ENCODE measurements around the gene COX17. TPM values are rescaled to one million over a fixed set of nuclear protein-coding genes. Genes with fewer than 3 reads are reported as not detected.

COX17 gene
- total and polyA plus RNA-seq, 2 donors (not counting 3 experiments of a cell fraction or from before 2014, with no cell fraction given) = 19.8 to 37.6 TPM

GRCh38 chr3:119723022-119723421 is 45.8 kb upstream of the COX17 start:
- DNase-seq (ENCODE audit: low read depth, low spot score) (no peak), FAIRE-seq (no peak)
- no peaks in the 10 kb centered on the region for H3K9me1 ChIP-seq (replicated peaks; ENCODE audit: control insufficient read depth, extremely low read depth, insufficient read depth, low read length)
- no peak overlapping the region for H3K9ac ChIP-seq (replicated peaks; ENCODE audit: extremely low read depth, insufficient read depth, low read length)
- H3K4me2 ChIP-seq (ENCODE audit: insufficient read depth, low read length) = no peak overlapping the region
- intact Hi-C loops (cut with micrococcal nuclease) = no loop called here
- no TSS peak for BruUV-seq (replicated peaks)
- no peaks in the 10 kb centered on the region for H4K20me1 ChIP-seq (replicated peaks; ENCODE audit: control insufficient read depth, extremely low read depth, insufficient read depth, low read length)
- dilution Hi-C loops (cut with MboI; ENCODE audit: extremely low pct_ligation_motif_present, low sequenced_read_pairs) = no loop called here
- no peaks in the 10 kb centered on the region for H3K36me3 ChIP-seq (ENCODE audit: control insufficient read depth in 2 of 2, extremely low read depth in 1 of 2, insufficient read depth in 2 of 2, low read length in 2 of 2)
- POLR2A ChIA-PET = no interaction called here
- no peaks in the 10 kb centered on the region for H3K27me3 ChIP-seq (ENCODE audit: control insufficient read depth in 2 of 2, insufficient read depth in 2 of 2, low read length in 2 of 2)
- no peak overlapping the region for H3K27ac ChIP-seq (ENCODE audit: insufficient read depth, low read depth, low read length)
- H2AFZ ChIP-seq (ENCODE audit: low read depth, low read length) = no peak overlapping the region
- no peak overlapping the region for H3K4me3 ChIP-seq (replicated peaks in 1 of 3; ENCODE audit: insufficient read depth in 1 of 3, low read depth in 1 of 3, low read length in 3 of 3)
- CTCF ChIA-PET = interaction anchor here (0.8 to 1.7 kb wide), 3 partner anchors 9 to 42 kb away, joined by 3 to 7 read pairs (median 3); no protein-coding TSS in a partner anchor
- H3K9me3 ChIP-seq (replicated peaks; ENCODE audit: control insufficient read depth, insufficient read depth, low read length) = no peaks in the 10 kb centered on the region
- no peaks in the 10 kb centered on the region for H3K79me2 ChIP-seq (ENCODE audit: control insufficient read depth, insufficient read depth, low read length)
- TF ChIP-seq FOS (IDR thresholded peaks at IDR 0.05; ENCODE audit: borderline replicate concordance, insufficient read depth, low read length) = no peak
- no peak for TF ChIP-seq MYC (IDR thresholded peaks at IDR 0.05; ENCODE audit: low read depth, low read length)
- no peak for TF ChIP-seq EZH2 (IDR thresholded peaks at IDR 0.05; ENCODE audit: borderline replicate concordance, low read depth, low read length, severe bottlenecking)
- no peak for TF ChIP-seq POLR2AphosphoS5 (IDR thresholded peaks at IDR 0.05; ENCODE audit: insufficient read depth, low read depth, low read length)
- TF ChIP-seq GATA2 (IDR thresholded peaks at IDR 0.05; ENCODE audit: insufficient read depth, insufficient read length, low read depth, low read length) = no peak
- no peak for TF ChIP-seq POLR2A (IDR thresholded peaks at IDR 0.05; ENCODE audit: low read depth, low read length)
- TF ChIP-seq JUN (IDR thresholded peaks at IDR 0.05; ENCODE audit: borderline replicate concordance, insufficient read depth, insufficient read length, low read depth) = no peak
- no peak for TF ChIP-seq MAX (IDR thresholded peaks at IDR 0.05; ENCODE audit: insufficient read depth, insufficient read length)
- TF ChIP-seq, protein P1, sequence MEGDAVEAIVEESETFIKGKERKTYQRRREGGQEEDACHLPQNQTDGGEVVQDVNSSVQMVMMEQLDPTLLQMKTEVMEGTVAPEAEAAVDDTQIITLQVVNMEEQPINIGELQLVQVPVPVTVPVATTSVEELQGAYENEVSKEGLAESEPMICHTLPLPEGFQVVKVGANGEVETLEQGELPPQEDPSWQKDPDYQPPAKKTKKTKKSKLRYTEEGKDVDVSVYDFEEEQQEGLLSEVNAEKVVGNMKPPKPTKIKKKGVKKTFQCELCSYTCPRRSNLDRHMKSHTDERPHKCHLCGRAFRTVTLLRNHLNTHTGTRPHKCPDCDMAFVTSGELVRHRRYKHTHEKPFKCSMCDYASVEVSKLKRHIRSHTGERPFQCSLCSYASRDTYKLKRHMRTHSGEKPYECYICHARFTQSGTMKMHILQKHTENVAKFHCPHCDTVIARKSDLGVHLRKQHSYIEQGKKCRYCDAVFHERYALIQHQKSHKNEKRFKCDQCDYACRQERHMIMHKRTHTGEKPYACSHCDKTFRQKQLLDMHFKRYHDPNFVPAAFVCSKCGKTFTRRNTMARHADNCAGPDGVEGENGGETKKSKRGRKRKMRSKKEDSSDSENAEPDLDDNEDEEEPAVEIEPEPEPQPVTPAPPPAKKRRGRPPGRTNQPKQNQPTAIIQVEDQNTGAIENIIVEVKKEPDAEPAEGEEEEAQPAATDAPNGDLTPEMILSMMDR (IDR thresholded peaks at IDR 0.05; ENCODE audit: extremely low read depth in 1 of 2, insufficient read depth in 1 of 2, low read depth in 1 of 2, low read length in 2 of 2) = no peak
- H3K4me1 ChIP-seq (ENCODE audit: control insufficient read depth, extremely low read depth, insufficient read depth, low read length) = no peaks in the 10 kb centered on the region
